PC-9 (cell line): ENCODE data around the gene CREB3L1. TPM values are rescaled to one million over a fixed set of nuclear protein-coding genes. Genes with fewer than 3 reads are reported as not detected.

Experiments used
- BruUV-seq: library from RNA; stranded (reverse); fragments of 400-500 nt; replicated peaks from 2 replicates; lab custom pipeline; 2021; lab: Mats Ljungman, UMichigan
- CTCF ChIA-PET: fragments of 300-600 bp; sonication (Branson Sonifier 250); formaldehyde crosslinking; loops from one replicate; lab custom pipeline; 2022; ENCODE audit warnings: antibody characterized with exemption; lab: Charles Lee
- POLR2A ChIA-PET: fragments of 300-600 bp; sonication (Branson Sonifier 250); formaldehyde crosslinking; loops from one replicate; lab custom pipeline; 2022; ENCODE audit warnings: antibody characterized with exemption; ENCODE audit not compliant: unreplicated experiment; lab: Charles Lee
- DNase-seq, 2 experiments: peaks; one replicate each; pipeline versions ENCODE4 v3.0.0 to v3.0.0-alpha.2; 2015 to 2022; ENCODE audit warnings: mixed read lengths in 1 of 2
- H2AFZ ChIP-seq: fragments of 200-600 bp; sonication (generic); 2 replicates; pipeline ENCODE4 v1.8.1; 2017; ENCODE audit warnings: antibody characterized with exemption
- H3F3A ChIP-seq: fragments of 200-600 bp; sonication (generic); 2 replicates; pipeline ENCODE4 v1.8.1; 2017; ENCODE audit warnings: antibody characterized with exemption, mild to moderate bottlenecking, low read depth; ENCODE audit not compliant: insufficient read depth
- H3K27ac ChIP-seq: fragments of 200-600 bp; sonication (generic); 2 replicates; pipeline ENCODE4 v1.6.1; 2016; ENCODE audit warnings: mixed run types
- H3K27me3 ChIP-seq: fragments of 200-600 bp; sonication (generic); 2 replicates; pipeline ENCODE4 v1.6.1; 2016; ENCODE audit warnings: low read depth, mixed run types; ENCODE audit not compliant: insufficient read depth
- H3K36me3 ChIP-seq: fragments of 200-600 bp; sonication (generic); 2 replicates; pipeline ENCODE4 v1.6.1; 2016; ENCODE audit warnings: low read depth, mixed run types
- H3K4me1 ChIP-seq: fragments of 200-600 bp; sonication (generic); replicated peaks from 2 replicates; pipeline ENCODE4 v1.6.1; 2016; ENCODE audit warnings: mixed run types; ENCODE audit not compliant: insufficient read depth
- H3K4me2 ChIP-seq: fragments of 200-600 bp; sonication (generic); 2 replicates; pipeline ENCODE4 v1.6.1; 2017; ENCODE audit warnings: mixed run types
- H3K4me3 ChIP-seq: fragments of 200-600 bp; sonication (generic); 2 replicates; pipeline ENCODE4 v1.6.1; 2016; ENCODE audit warnings: mixed run types
- H3K79me2 ChIP-seq: fragments of 200-600 bp; sonication (generic); 2 replicates; pipeline ENCODE4 v1.6.1; 2017; ENCODE audit warnings: low read depth, mixed run types
- H3K9me2 ChIP-seq: fragments of 200-600 bp; sonication (generic); 2 replicates; pipeline ENCODE4 v1.8.1; 2017; ENCODE audit warnings: mild to moderate bottlenecking; ENCODE audit not compliant: insufficient read depth
- H3K9me3 ChIP-seq: fragments of 200-600 bp; sonication (generic); 2 replicates; pipeline ENCODE4 v1.8.1; 2016; ENCODE audit warnings: low read depth; ENCODE audit not compliant: insufficient read depth
- H4K20me1 ChIP-seq: fragments of 200-600 bp; sonication (generic); 2 replicates; pipeline ENCODE4 v1.8.1; 2017; ENCODE audit not compliant: insufficient read depth
- EZH2 ChIP-seq: fragments of 200-600 bp; sonication (generic); IDR thresholded peaks from 2 replicates; pipeline ENCODE4 v1.8.0; 2017; ENCODE audit warnings: antibody characterized with exemption, low read depth
- intact Hi-C: fragments of 100-400 bp; cut with micrococcal nuclease; formaldehyde crosslinking; loops from one replicate; pipeline ENCODE4 v1.10.0; 2022; ENCODE audit not compliant: unreplicated experiment
- total RNA-seq: library from RNA; stranded (reverse); gene quantifications from 2 replicates; pipeline ENCODE4 v1.2.3, GENCODE V29; 2021
- TF ChIP-seq, protein P1 (sequence below): fragments of 200-600 bp; sonication (generic); conservative IDR thresholded peaks from 2 replicates; pipeline ENCODE4 v1.6.1; 2017; ENCODE audit warnings: mixed run types, antibody characterized with exemption, mild to moderate bottlenecking, moderate library complexity

The CREB3L1 gene
- total RNA-seq, 1 experiment from 2014 or later: 3.1 TPM

DNA sequence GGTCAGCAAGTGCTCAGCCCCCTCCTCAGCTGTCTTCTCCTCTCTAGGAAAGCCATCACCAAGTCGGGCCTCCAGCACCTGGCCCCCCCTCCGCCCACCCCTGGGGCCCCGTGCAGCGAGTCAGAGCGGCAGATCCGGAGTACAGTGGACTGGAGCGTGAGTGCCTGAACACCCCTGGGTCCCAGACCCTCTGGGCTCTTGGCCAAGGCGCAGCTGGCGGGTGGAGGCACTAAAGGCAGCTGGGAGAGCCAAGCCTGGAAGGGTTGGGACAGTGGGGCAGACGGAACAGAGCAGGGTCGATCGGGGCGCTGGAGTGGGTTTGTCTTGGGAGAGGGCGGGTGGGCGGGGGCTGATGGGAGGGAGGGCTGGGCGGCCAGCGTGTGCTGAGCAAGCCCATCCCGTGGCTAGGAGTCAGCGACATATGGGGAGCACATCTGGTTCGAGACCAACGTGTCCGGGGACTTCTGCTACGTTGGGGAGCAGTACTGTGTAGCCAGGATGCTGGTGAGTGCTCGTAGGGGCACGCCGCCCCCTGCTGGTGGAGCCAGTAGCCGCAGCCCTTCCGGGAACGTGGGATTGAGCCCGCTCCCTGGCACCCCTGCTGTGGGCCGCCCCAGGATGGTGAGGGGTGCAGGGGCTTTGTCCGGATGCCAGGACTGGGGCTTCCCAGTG, 89.9 kb downstream of the CREB3L1 start:
- Histone ChIP-seq H3K4me1 (peaks cover 20% of the 10 kb centered on the region), H3K27ac (no peak overlapping the region), H3F3A (peaks cover 15% of the 10 kb centered on the region; the same call in 1 of the 2 replicates), H2AFZ (no peak overlapping the region), H3K36me3 (peaks cover 8% of the 10 kb centered on the region; the same call in 1 of the 2 replicates), H4K20me1 (peaks cover 11% of the 10 kb centered on the region; the same call in 1 of the 2 replicates), H3K4me2 (no peak overlapping the region), H3K9me2 (no peaks in the 10 kb centered on the region), H3K79me2 (peaks cover 13% of the 10 kb centered on the region), H3K27me3 (no peaks in the 10 kb centered on the region), H3K4me3 (no peak overlapping the region), H3K9me3 (no peaks in the 10 kb centered on the region)
- intact Hi-C loops: loop anchor here (1.0 to 5.0 kb wide), 3 partner anchors 128 to 990 kb away; no protein-coding TSS in a partner anchor
- CTCF ChIA-PET: interaction anchor here (0.5 to 1.6 kb wide), 2 partner anchors 21 to 179 kb away, joined by 3 to 14 read pairs; no protein-coding TSS in a partner anchor
- peak in 1 of 2 experiments; percentile 67 for DNase-seq
- TF ChIP-seq EZH2: no peak
- TF ChIP-seq, protein P1, sequence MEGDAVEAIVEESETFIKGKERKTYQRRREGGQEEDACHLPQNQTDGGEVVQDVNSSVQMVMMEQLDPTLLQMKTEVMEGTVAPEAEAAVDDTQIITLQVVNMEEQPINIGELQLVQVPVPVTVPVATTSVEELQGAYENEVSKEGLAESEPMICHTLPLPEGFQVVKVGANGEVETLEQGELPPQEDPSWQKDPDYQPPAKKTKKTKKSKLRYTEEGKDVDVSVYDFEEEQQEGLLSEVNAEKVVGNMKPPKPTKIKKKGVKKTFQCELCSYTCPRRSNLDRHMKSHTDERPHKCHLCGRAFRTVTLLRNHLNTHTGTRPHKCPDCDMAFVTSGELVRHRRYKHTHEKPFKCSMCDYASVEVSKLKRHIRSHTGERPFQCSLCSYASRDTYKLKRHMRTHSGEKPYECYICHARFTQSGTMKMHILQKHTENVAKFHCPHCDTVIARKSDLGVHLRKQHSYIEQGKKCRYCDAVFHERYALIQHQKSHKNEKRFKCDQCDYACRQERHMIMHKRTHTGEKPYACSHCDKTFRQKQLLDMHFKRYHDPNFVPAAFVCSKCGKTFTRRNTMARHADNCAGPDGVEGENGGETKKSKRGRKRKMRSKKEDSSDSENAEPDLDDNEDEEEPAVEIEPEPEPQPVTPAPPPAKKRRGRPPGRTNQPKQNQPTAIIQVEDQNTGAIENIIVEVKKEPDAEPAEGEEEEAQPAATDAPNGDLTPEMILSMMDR: peak; percentile 88
- no TSS peak for BruUV-seq
- POLR2A ChIA-PET: no interaction called here

DNA sequence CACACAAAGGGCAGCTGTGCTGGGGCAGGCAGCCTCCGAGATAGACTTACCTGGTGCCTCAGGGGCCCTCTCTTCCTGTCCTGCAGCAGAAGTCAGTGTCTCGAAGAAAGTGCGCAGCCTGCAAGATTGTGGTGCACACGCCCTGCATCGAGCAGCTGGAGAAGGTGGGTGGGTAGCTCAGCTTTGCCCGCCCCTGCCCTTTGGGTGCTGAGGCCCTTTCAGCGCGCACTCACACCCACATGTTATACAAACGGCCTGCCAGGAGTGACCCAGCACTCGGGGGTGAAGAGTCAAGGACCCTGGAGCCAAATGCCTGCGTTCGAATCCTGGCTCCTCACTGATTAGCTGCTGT, 90.4 kb downstream of the CREB3L1 start:
- H3K79me2 ChIP-seq: peaks cover 13% of the 10 kb centered on the region
- no peak for DNase-seq
- H3K27me3 ChIP-seq: no peaks in the 10 kb centered on the region
- no peak overlapping the region for H3K4me2 ChIP-seq
- no peak overlapping the region for H2AFZ ChIP-seq
- no peaks in the 10 kb centered on the region for H3K9me3 ChIP-seq
- ChIA-PET POLR2A (no interaction called here), CTCF (interaction anchor here (1.6 kb wide), 1 partner anchor 21 kb away, joined by 3 read pairs; no protein-coding TSS in a partner anchor)
- H3K9me2 ChIP-seq: no peaks in the 10 kb centered on the region
- BruUV-seq: no TSS peak
- TF ChIP-seq EZH2: no peak
- TF ChIP-seq, protein P1: peak; percentile 49
- intact Hi-C loops: loop anchor here (1.0 to 5.0 kb wide), 5 partner anchors 129 to 989 kb away; no protein-coding TSS in a partner anchor
- H4K20me1 ChIP-seq: peaks cover 11% of the 10 kb centered on the region; the same call in 1 of the 2 replicates
- H3K4me3 ChIP-seq: no peak overlapping the region
- peaks cover 15% of the 10 kb centered on the region for H3K4me1 ChIP-seq
- H3F3A ChIP-seq: peaks cover 13% of the 10 kb centered on the region; the same call in 1 of the 2 replicates
- no peak overlapping the region for H3K27ac ChIP-seq
- peaks cover 8% of the 10 kb centered on the region; the same call in 1 of the 2 replicates for H3K36me3 ChIP-seq

DNA sequence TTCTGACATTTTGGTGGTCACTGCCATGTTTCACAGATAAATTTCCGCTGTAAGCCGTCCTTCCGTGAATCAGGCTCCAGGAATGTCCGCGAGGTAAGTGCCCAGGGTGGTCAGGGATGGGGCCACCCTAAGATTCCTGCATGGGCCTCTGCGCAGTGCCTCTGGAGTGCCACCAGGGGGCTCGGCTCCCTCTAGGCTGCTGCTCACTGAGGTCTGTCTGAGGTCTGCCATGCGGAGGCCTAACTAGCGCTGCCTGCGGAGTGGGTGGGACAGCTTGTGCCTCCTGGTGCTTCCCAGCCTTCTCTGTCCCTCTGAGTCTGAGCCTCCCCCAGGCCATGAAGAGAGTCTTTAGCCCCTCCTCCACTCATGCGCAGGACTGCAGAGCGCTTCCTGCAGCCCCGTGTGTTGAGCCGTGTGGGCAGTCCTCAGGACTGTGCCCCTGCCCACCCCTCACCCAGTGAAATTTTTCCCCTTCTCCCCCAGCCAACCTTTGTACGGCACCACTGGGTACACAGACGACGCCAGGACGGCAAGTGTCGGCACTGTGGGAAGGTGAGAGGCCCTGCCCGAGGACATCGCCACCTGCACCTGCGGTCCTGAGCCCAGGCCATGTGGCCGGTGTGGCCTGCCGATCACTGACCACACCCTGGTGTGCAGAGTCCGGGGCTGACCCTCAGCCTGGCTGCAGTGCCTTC, 92.1 kb downstream of the CREB3L1 start:
- H4K20me1 ChIP-seq: peaks cover 2% of the 10 kb centered on the region; the same call in 1 of the 2 replicates
- no peak overlapping the region for H3K27ac ChIP-seq
- intact Hi-C loops: loop anchor here (2.0 to 5.0 kb wide), 3 partner anchors 169 to 988 kb away; no protein-coding TSS in a partner anchor
- BruUV-seq: no TSS peak
- ChIA-PET POLR2A (no interaction called here), CTCF (no interaction called here)
- no peak overlapping the region for H2AFZ ChIP-seq
- H3K9me2 ChIP-seq: no peaks in the 10 kb centered on the region
- peak; percentile 60 to 79 for DNase-seq
- H3K4me1 ChIP-seq: no peaks in the 10 kb centered on the region
- H3K4me2 ChIP-seq: no peak overlapping the region
- no peak overlapping the region for H3K4me3 ChIP-seq
- peaks cover 4% of the 10 kb centered on the region for H3K79me2 ChIP-seq
- peaks cover 14% of the 10 kb centered on the region; the same call in 1 of the 2 replicates for H3F3A ChIP-seq
- H3K27me3 ChIP-seq: no peaks in the 10 kb centered on the region
- no peaks in the 10 kb centered on the region for H3K9me3 ChIP-seq
- H3K36me3 ChIP-seq: peaks cover 8% of the 10 kb centered on the region; the same call in 1 of the 2 replicates
- no peak for TF ChIP-seq EZH2
- TF ChIP-seq, protein P1: peak; percentile 95
